H1 (cell line): ENCODE data around the gene CTIF. TPM values are rescaled to one million over a fixed set of nuclear protein-coding genes. Genes with fewer than 3 reads are reported as not detected.

Experiments
- CTCF ChIA-PET: fragments of 300-600 bp; sonication (Branson Sonifier 250); formaldehyde crosslinking; loops from one replicate; lab custom pipeline; 2021; ENCODE audit not compliant: partially characterized antibody; lab: Charles Lee
- POLR2A ChIA-PET: fragments of 300-600 bp; sonication (Branson Sonifier 250); formaldehyde crosslinking; loops from one replicate; lab custom pipeline; 2021; ENCODE audit warnings: inconsistent platforms; ENCODE audit not compliant: partially characterized antibody; lab: Charles Lee
- DNase-seq, 2 experiments: peaks; one replicate each; pipeline versions ENCODE4 v3.0.0 to v3.0.0-alpha.2; 2010 to 2022; ENCODE audit warnings: low spot score in 2 of 2, low read depth in 1 of 2, mixed read lengths in 1 of 2
- FAIRE-seq: peaks from 2 replicates; lab custom pipeline; 2011; peaks lifted over from hg19 to GRCh38; lab: Jason Lieb, UNC
- H2AFZ ChIP-seq: 2 replicates; pipeline ENCODE4 v1.8.1; 2012; ENCODE audit warnings: low read length, inconsistent platforms
- H2AK5ac ChIP-seq: 2 replicates; pipeline ENCODE4 v1.6.1; 2013; ENCODE audit warnings: low read depth, low read length
- H2BK120ac ChIP-seq: replicated peaks from 2 replicates; pipeline ENCODE3; 2013; ENCODE audit warnings: low read depth, low read length, inconsistent platforms
- H2BK12ac ChIP-seq: 2 replicates; pipeline ENCODE4 v1.6.1; 2013; ENCODE audit warnings: low read depth, low read length
- H2BK15ac ChIP-seq: 2 replicates; pipeline ENCODE4 v1.6.1; 2013; ENCODE audit warnings: low read length
- H2BK20ac ChIP-seq: 2 replicates; pipeline ENCODE4 v1.6.1; 2013; ENCODE audit warnings: low read length
- H2BK5ac ChIP-seq: 2 replicates; pipeline ENCODE4 v1.6.1; 2013; ENCODE audit warnings: low read depth, low read length
- H3K14ac ChIP-seq: 2 replicates; pipeline ENCODE4 v1.6.1; 2013; ENCODE audit warnings: inconsistent platforms; ENCODE audit not compliant: insufficient read length
- H3K18ac ChIP-seq: 2 replicates; pipeline ENCODE4 v1.6.1; 2013; ENCODE audit warnings: low read length; ENCODE audit errors: extremely low read depth
- H3K23ac ChIP-seq: 2 replicates; pipeline ENCODE4 v1.6.1; 2013; ENCODE audit warnings: inconsistent platforms; ENCODE audit not compliant: insufficient read length
- H3K23me2 ChIP-seq: 2 replicates; pipeline ENCODE4 v1.6.1; 2013; ENCODE audit warnings: low read depth, low read length
- H3K27ac ChIP-seq: 2 replicates; pipeline ENCODE4 v1.6.1; 2011; ENCODE audit warnings: low read depth, low read length, inconsistent platforms
- H3K27me3 ChIP-seq, 4 experiments: replicated peaks in 1 of 4; 1 replicate in 1 of 4; 2 replicates in 3 of 4; pipeline versions ENCODE4 v1.6.1 to v1.8.1; 2011 to 2013; ENCODE audit warnings: low read length in 3 of 4, mild to moderate bottlenecking in 3 of 4, inconsistent platforms in 2 of 4, mixed read lengths in 2 of 4, moderate library complexity in 1 of 4; ENCODE audit not compliant: control insufficient read depth in 3 of 4, insufficient read depth in 3 of 4; ENCODE audit errors: extremely low read depth in 1 of 4
- H3K36me3 ChIP-seq, 4 experiments: 2 replicates each; pipeline versions ENCODE4 v1.6.1 to v1.8.1; 2011 to 2013; ENCODE audit warnings: mild to moderate bottlenecking in 4 of 4, low read length in 3 of 4, moderate library complexity in 2 of 4, control low read depth in 1 of 4, inconsistent platforms in 1 of 4; ENCODE audit not compliant: insufficient read depth in 4 of 4, control insufficient read depth in 2 of 4
- H3K4ac ChIP-seq: replicated peaks from 2 replicates; pipeline ENCODE3; 2013; ENCODE audit warnings: low read length, low read depth, mixed read lengths, inconsistent platforms; ENCODE audit not compliant: insufficient read length
- H3K4me1 ChIP-seq, 4 experiments: replicated peaks in 1 of 4; 1 replicate in 1 of 4; 2 replicates in 3 of 4; pipeline versions ENCODE4 v1.6.1 to v1.8.1; 2011 to 2013; ENCODE audit warnings: low read length in 3 of 4, inconsistent platforms in 2 of 4, mixed read lengths in 1 of 4; ENCODE audit not compliant: insufficient read depth in 4 of 4, control insufficient read depth in 3 of 4
- H3K4me2 ChIP-seq, 2 experiments: 2 replicates each; pipeline versions ENCODE4 v1.6.1 to v1.8.1; 2011 to 2013; ENCODE audit warnings: low read depth in 2 of 2, low read length in 2 of 2, control low read depth in 1 of 2, inconsistent platforms in 1 of 2, mild to moderate bottlenecking in 1 of 2; ENCODE audit not compliant: insufficient read depth in 1 of 2
- H3K4me3 ChIP-seq, 4 experiments: fragments of 200-600, 300-600 bp in 1 of 4; sonication (generic), shearing (Covaris generic), sonication (Bioruptor Twin) in 1 of 4; 2 replicates each; pipeline versions ENCODE4 v1.5.1 to v1.8.1; 2011 to 2016; ENCODE audit warnings: low read length in 4 of 4, low read depth in 3 of 4, control low read depth in 2 of 4, inconsistent platforms in 2 of 4, mild to moderate bottlenecking in 2 of 4, mixed read lengths in 1 of 4, moderate library complexity in 1 of 4; ENCODE audit not compliant: insufficient read depth in 2 of 4; ENCODE audit errors: extremely low read depth in 1 of 4
- H3K56ac ChIP-seq: replicated peaks from 2 replicates; pipeline ENCODE3; 2013; ENCODE audit warnings: low read depth, mild to moderate bottlenecking, mixed read lengths, low read length, inconsistent platforms; ENCODE audit not compliant: insufficient read length
- H3K79me1 ChIP-seq: 2 replicates; pipeline ENCODE4 v1.6.1; 2013; ENCODE audit warnings: low read depth, low read length, control low read depth
- H3K79me2 ChIP-seq, 2 experiments: 2 replicates each; pipeline versions ENCODE4 v1.6.1 to v1.8.1; 2012 to 2013; ENCODE audit warnings: low read length in 2 of 2, mild to moderate bottlenecking in 2 of 2, inconsistent platforms in 1 of 2; ENCODE audit not compliant: insufficient read depth in 2 of 2, control insufficient read depth in 1 of 2
- H3K9ac ChIP-seq, 4 experiments: replicated peaks in 1 of 4; 1 replicate in 1 of 4; 2 replicates in 3 of 4; pipeline versions ENCODE4 v1.6.1 to v1.8.1; 2011 to 2013; ENCODE audit warnings: low read depth in 3 of 4, low read length in 3 of 4, control low read depth in 2 of 4, mild to moderate bottlenecking in 2 of 4, moderate library complexity in 2 of 4, inconsistent platforms in 1 of 4; ENCODE audit errors: extremely low read depth in 1 of 4
- H3K9me3 ChIP-seq, 2 experiments: 2 replicates each; pipeline versions ENCODE4 v1.6.1 to v1.8.1; 2012 to 2013; ENCODE audit warnings: mild to moderate bottlenecking in 2 of 2, moderate library complexity in 2 of 2, control low read depth in 1 of 2, inconsistent platforms in 1 of 2, low read depth in 1 of 2, low read length in 1 of 2, mixed read lengths in 1 of 2; ENCODE audit not compliant: insufficient read depth in 2 of 2
- H4K20me1 ChIP-seq, 2 experiments: replicated peaks in 1 of 2; 2 replicates each; pipeline versions ENCODE3 to v1.8.1; 2011 to 2013; ENCODE audit warnings: inconsistent platforms in 2 of 2, low read length in 2 of 2, mild to moderate bottlenecking in 1 of 2; ENCODE audit not compliant: insufficient read depth in 2 of 2, control insufficient read depth in 1 of 2
- H4K5ac ChIP-seq: 2 replicates; pipeline ENCODE4 v1.6.1; 2013; ENCODE audit warnings: low read length, low read depth, mixed read lengths, inconsistent platforms; ENCODE audit not compliant: insufficient read length
- H4K8ac ChIP-seq: 2 replicates; pipeline ENCODE4 v1.8.0; 2013; ENCODE audit warnings: mild to moderate bottlenecking, moderate library complexity, low read length, inconsistent platforms; ENCODE audit not compliant: insufficient read depth; ENCODE audit errors: extremely low read depth
- H4K91ac ChIP-seq: replicated peaks from 2 replicates; pipeline ENCODE3; 2013; ENCODE audit warnings: low read length, mixed read lengths, inconsistent platforms; ENCODE audit not compliant: insufficient read length
- CHD2 ChIP-seq: IDR thresholded peaks from 2 replicates; pipeline ENCODE4 v1.6.1; 2012; ENCODE audit warnings: low read length, improper control_type of control experiment
- FOSL1 ChIP-seq: IDR thresholded peaks from 2 replicates; pipeline ENCODE4 v1.6.1; 2011; ENCODE audit warnings: mild to moderate bottlenecking, low read depth, low read length, moderate library complexity; ENCODE audit not compliant: insufficient read depth
- JUN ChIP-seq: IDR thresholded peaks from 2 replicates; pipeline ENCODE4 v1.6.1; 2011; ENCODE audit warnings: low read depth, mild to moderate bottlenecking, improper control_type of control experiment, low read length
- JUND ChIP-seq: IDR thresholded peaks from 2 replicates; pipeline ENCODE4 v1.6.1; 2011; ENCODE audit warnings: mild to moderate bottlenecking, improper control_type of control experiment, low read length
- KDM1A ChIP-seq: fragments of 200-600, 300-600 bp; sonication (generic); IDR thresholded peaks from 2 replicates; pipeline ENCODE4 v1.7.1; 2016; ENCODE audit warnings: mild to moderate bottlenecking, low read length, borderline replicate concordance
- RBBP5 ChIP-seq: IDR thresholded peaks from 2 replicates; pipeline ENCODE4 v1.7.1; 2012; ENCODE audit warnings: low read depth, mild to moderate bottlenecking, inconsistent platforms, low read length, moderate library complexity, borderline replicate concordance
- TCF12 ChIP-seq: IDR thresholded peaks from 2 replicates; pipeline ENCODE4 v1.6.1; 2011; ENCODE audit warnings: low read depth, mild to moderate bottlenecking, low read length
- WGBS, 2 experiments: shearing (Covaris generic) in 1 of 2; methylation state at CpG; one replicate each; pipeline versions ENCODE4 v1.1.6 to v1.1.7; 2013 to 2015; ENCODE audit warnings: low lambda C conversion rate in 2 of 2, mixed read lengths in 2 of 2, inconsistent platforms in 1 of 2, low coverage in 1 of 2, missing lambda C conversion rate in 1 of 2; ENCODE audit not compliant: insufficient replicate concordance in 2 of 2, insufficient coverage in 1 of 2, insufficient read length in 1 of 2; ENCODE audit errors: extremely low coverage in 1 of 2, missing lambda C conversion rate in 1 of 2; 5-methylcytosine and 5-hydroxymethylcytosine counted together
- polyA plus RNA-seq, 7 experiments: library from polyadenylated mRNA; depleted of rRNA in 3 of 7; stranded (reverse) in 5 of 7; unstranded in 2 of 7; fragments of >200 nt in 5 of 7; fragments of 200-250 nt in 2 of 7; gene quantifications; 1 replicate in 5 of 7; 2 replicates in 1 of 7; 4 replicates in 1 of 7; pipeline versions ENCODE4 v1.2.1 to v1.2.3, GENCODE V29; 2011 to 2013; ENCODE audit warnings: missing spikeins in 2 of 7, mixed read lengths in 2 of 7
- total RNA-seq: library from RNA; stranded (reverse); fragmentation: NEBNext Ultra II Directional; extraction: Animal tissue kit (Norgen Biotek cat#: 25700); gene quantifications from 2 replicates; pipeline ENCODE4 v1.2.1, GENCODE V29; 2021

The CTIF gene
- total and polyA plus RNA-seq, 2 of the 8 experiments (the other 6 are each of a cell fraction or from before 2014, with no cell fraction given): 9.0 to 17.8 TPM

- Histone ChIP-seq H3K79me2 (no peaks in the 10 kb centered on the region), H3K18ac (no peak overlapping the region), H3K4me1 (peaks cover 0 to 8% (median under 1%) of the 10 kb centered on the region in 4 experiments; a peak in 2 of 7 replicates), H3K56ac (no peak overlapping the region), H3K4me3 (no peak overlapping the region), H3K9me3 (no peaks in the 10 kb centered on the region), H2BK12ac (no peak overlapping the region), H2BK120ac (no peak overlapping the region), H2BK15ac (no peak overlapping the region), H3K27ac (no peak overlapping the region), H2BK20ac (no peak overlapping the region), H2AK5ac (no peak overlapping the region), H4K20me1 (no peaks in the 10 kb centered on the region), H4K8ac (0 out of 2 replicates have a peak overlapping the region, but pooled peaks have one; percentile 5), H3K14ac (no peak overlapping the region), H3K9ac (no peak overlapping the region), H2BK5ac (no peak overlapping the region), H3K4ac (no peak overlapping the region), H3K36me3 (no peaks in the 10 kb centered on the region), H4K91ac (no peak overlapping the region), H3K4me2 (no peak overlapping the region), H3K27me3 (no peaks in the 10 kb centered on the region), H3K79me1 (no peaks in the 10 kb centered on the region; the same call in 1 of the 2 replicates), H2AFZ (no peak overlapping the region), H3K23ac (no peak overlapping the region), H4K5ac (no peak overlapping the region), H3K23me2 (no peaks in the 10 kb centered on the region)
- ChIA-PET CTCF (interaction anchor here (1.0 to 1.4 kb wide), 2 partner anchors 21 to 171 kb away, joined by 3 to 4 read pairs; no protein-coding TSS in a partner anchor), POLR2A (no interaction called here)
- no peak for DNase-seq
- FAIRE-seq: no peak
- WGBS, 2 experiments: 91% methylated on average over 7 of the region's 7 CpGs; no CpG with 5 or more reads in 1 of the 2 experiments
- TF ChIP-seq CHD2: no peak
- TF ChIP-seq KDM1A: no peak
- TF ChIP-seq TCF12: no peak
- no peak for TF ChIP-seq JUN
- TF ChIP-seq FOSL1: no peak
- TF ChIP-seq RBBP5: no peak
- no peak for TF ChIP-seq JUND
Measured at GRCh38 chr18:48705043-48705442, 166.2 kb downstream of the CTIF start.
